Measurements from ENCODE around the gene MED22.

DNA sequence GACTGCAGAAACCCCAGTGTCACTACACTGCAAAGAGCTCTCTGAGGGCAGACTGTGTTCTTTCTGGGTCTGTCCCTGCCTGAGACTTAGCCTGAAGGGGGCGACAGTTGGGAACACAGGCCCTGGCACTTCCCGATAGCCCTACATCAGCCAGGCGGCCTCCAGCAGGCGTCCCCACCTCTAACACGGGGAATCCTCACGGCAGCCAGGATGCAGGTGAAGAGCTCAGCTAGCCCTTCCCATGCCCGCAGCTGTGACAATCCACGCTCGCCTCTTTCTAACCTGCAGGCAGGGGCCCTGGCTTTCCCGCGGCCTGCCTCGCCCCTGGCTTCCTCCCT, 5.9 kb downstream of the MED22 start:
- TF ChIP-seq, protein P1, sequence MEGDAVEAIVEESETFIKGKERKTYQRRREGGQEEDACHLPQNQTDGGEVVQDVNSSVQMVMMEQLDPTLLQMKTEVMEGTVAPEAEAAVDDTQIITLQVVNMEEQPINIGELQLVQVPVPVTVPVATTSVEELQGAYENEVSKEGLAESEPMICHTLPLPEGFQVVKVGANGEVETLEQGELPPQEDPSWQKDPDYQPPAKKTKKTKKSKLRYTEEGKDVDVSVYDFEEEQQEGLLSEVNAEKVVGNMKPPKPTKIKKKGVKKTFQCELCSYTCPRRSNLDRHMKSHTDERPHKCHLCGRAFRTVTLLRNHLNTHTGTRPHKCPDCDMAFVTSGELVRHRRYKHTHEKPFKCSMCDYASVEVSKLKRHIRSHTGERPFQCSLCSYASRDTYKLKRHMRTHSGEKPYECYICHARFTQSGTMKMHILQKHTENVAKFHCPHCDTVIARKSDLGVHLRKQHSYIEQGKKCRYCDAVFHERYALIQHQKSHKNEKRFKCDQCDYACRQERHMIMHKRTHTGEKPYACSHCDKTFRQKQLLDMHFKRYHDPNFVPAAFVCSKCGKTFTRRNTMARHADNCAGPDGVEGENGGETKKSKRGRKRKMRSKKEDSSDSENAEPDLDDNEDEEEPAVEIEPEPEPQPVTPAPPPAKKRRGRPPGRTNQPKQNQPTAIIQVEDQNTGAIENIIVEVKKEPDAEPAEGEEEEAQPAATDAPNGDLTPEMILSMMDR (IDR thresholded peaks at IDR 0.05): no peak; the same call in 1 of the 2 replicates
- TF ChIP-seq, protein P2, sequence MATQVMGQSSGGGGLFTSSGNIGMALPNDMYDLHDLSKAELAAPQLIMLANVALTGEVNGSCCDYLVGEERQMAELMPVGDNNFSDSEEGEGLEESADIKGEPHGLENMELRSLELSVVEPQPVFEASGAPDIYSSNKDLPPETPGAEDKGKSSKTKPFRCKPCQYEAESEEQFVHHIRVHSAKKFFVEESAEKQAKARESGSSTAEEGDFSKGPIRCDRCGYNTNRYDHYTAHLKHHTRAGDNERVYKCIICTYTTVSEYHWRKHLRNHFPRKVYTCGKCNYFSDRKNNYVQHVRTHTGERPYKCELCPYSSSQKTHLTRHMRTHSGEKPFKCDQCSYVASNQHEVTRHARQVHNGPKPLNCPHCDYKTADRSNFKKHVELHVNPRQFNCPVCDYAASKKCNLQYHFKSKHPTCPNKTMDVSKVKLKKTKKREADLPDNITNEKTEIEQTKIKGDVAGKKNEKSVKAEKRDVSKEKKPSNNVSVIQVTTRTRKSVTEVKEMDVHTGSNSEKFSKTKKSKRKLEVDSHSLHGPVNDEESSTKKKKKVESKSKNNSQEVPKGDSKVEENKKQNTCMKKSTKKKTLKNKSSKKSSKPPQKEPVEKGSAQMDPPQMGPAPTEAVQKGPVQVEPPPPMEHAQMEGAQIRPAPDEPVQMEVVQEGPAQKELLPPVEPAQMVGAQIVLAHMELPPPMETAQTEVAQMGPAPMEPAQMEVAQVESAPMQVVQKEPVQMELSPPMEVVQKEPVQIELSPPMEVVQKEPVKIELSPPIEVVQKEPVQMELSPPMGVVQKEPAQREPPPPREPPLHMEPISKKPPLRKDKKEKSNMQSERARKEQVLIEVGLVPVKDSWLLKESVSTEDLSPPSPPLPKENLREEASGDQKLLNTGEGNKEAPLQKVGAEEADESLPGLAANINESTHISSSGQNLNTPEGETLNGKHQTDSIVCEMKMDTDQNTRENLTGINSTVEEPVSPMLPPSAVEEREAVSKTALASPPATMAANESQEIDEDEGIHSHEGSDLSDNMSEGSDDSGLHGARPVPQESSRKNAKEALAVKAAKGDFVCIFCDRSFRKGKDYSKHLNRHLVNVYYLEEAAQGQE (IDR thresholded peaks at IDR 0.05; ENCODE audit: insufficient read depth in 1 of 2, low read depth in 2 of 2, low read length in 1 of 2): no peak
- TF ChIP-seq POLR2AphosphoS5 (IDR thresholded peaks at IDR 0.05; ENCODE audit: low read depth, low read length) (no peak), SIN3A (IDR thresholded peaks at IDR 0.05; ENCODE audit: borderline replicate concordance, insufficient read depth, low read depth, low read length) (no peak)
